Osteocyte (in vitro differentiated cells): ENCODE results near the gene LRRC8A. TPM values are rescaled to one million over a fixed set of nuclear protein-coding genes. Genes with fewer than 3 reads are reported as not detected.
A peak's percentile ranks its signal among the peaks of the same experiment; 100 is the strongest.
"Not testable (repeated sequence)": the region's sequence is repeated elsewhere in the genome, so short reads cannot be mapped to it uniquely, and the experiment has no call there.

Source experiments
- DNase-seq: peaks from one replicate; pipeline ENCODE4 v3.0.0; 2021; ENCODE audit warnings: mixed read lengths; ENCODE audit not compliant: unreplicated experiment; ENCODE audit errors: extremely low spot score
- H3K27ac Mint-ChIP-seq: one replicate; pipeline ENCODE4 v1.8.0; 2021; ENCODE audit warnings: mild to moderate bottlenecking, mixed read lengths; ENCODE audit not compliant: unreplicated experiment
- H3K27me3 Mint-ChIP-seq: one replicate; pipeline ENCODE4 v1.8.0; 2021; ENCODE audit warnings: mixed read lengths; ENCODE audit not compliant: unreplicated experiment
- H3K36me3 Mint-ChIP-seq: one replicate; pipeline ENCODE4 v1.8.0; 2021; ENCODE audit warnings: mixed read lengths; ENCODE audit not compliant: unreplicated experiment
- H3K4me1 Mint-ChIP-seq: one replicate; pipeline ENCODE4 v1.8.0; 2021; ENCODE audit warnings: mixed read lengths; ENCODE audit not compliant: unreplicated experiment
- H3K4me3 Mint-ChIP-seq: one replicate; pipeline ENCODE4 v1.8.0; 2021; ENCODE audit warnings: mild to moderate bottlenecking, moderate library complexity, mixed read lengths; ENCODE audit not compliant: unreplicated experiment
- H3K9me3 Mint-ChIP-seq: one replicate; pipeline ENCODE4 v1.8.0; 2021; ENCODE audit warnings: mixed read lengths; ENCODE audit not compliant: unreplicated experiment
- CTCF ChIP-seq: fragments of 200-600 bp; sonication (generic); IDR thresholded peaks from 2 replicates; pipeline ENCODE4 v1.5.0; 2021; ENCODE audit warnings: antibody characterized with exemption, mild to moderate bottlenecking, moderate library complexity
- total RNA-seq: library from RNA; stranded (reverse); gene quantifications from 2 replicates; pipeline ENCODE4 v1.2.1, GENCODE V29; 2021

LRRC8A gene
- total RNA-seq, 1 donor from 2014 or later: 42.8 TPM

GRCh38 chr9:128846680-128847030, 35.3 kb upstream of the LRRC8A start:
- peaks cover 11% of the 10 kb centered on the region for H3K36me3 Mint-ChIP-seq
- no peak for TF ChIP-seq CTCF
- no peak for DNase-seq
- peaks cover 8% of the 10 kb centered on the region for H3K9me3 Mint-ChIP-seq
- H3K27me3 Mint-ChIP-seq: no peaks in the 10 kb centered on the region
- H3K4me3 Mint-ChIP-seq: no peak overlapping the region
- peaks cover 15% of the 10 kb centered on the region for H3K4me1 Mint-ChIP-seq
- H3K27ac Mint-ChIP-seq: no peak overlapping the region

- Mint-ChIP-seq H3K4me3 (no peak overlapping the region), H3K27me3 (no peaks in the 10 kb centered on the region), H3K27ac (no peak overlapping the region), H3K4me1 (peaks cover 15% of the 10 kb centered on the region), H3K36me3 (peaks cover 7% of the 10 kb centered on the region), H3K9me3 (peaks cover 8% of the 10 kb centered on the region)
- DNase-seq: no peak
- no peak for TF ChIP-seq CTCF
These were observed 34.1 kb upstream of the LRRC8A start for GRCh38 chr9:128847803-128848202.

GRCh38 chr9:128851024-128851423, 30.9 kb upstream of the LRRC8A start:
- not testable (repeated sequence) for DNase-seq, H3K4me3 Mint-ChIP-seq, H3K27me3 Mint-ChIP-seq, H3K9me3 Mint-ChIP-seq, H3K27ac Mint-ChIP-seq, H3K36me3 Mint-ChIP-seq, H3K4me1 Mint-ChIP-seq

- not testable (repeated sequence) for DNase-seq, H3K4me1 Mint-ChIP-seq, H3K27me3 Mint-ChIP-seq, H3K36me3 Mint-ChIP-seq, H3K27ac Mint-ChIP-seq, H3K4me3 Mint-ChIP-seq, H3K9me3 Mint-ChIP-seq
- TF ChIP-seq CTCF: peak; percentile 72
These were observed 29.9 kb upstream of the LRRC8A start for GRCh38 chr9:128851779-128852600.

- H3K27ac Mint-ChIP-seq, H3K27me3 Mint-ChIP-seq, DNase-seq, H3K36me3 Mint-ChIP-seq, H3K9me3 Mint-ChIP-seq, H3K4me1 Mint-ChIP-seq, H3K4me3 Mint-ChIP-seq: not testable (repeated sequence)
These were observed 29.3 kb upstream of the LRRC8A start for GRCh38 chr9:128852646-128853045.

- not testable (repeated sequence) for H3K9me3 Mint-ChIP-seq, H3K27ac Mint-ChIP-seq, H3K27me3 Mint-ChIP-seq, DNase-seq, H3K4me3 Mint-ChIP-seq, H3K36me3 Mint-ChIP-seq, H3K4me1 Mint-ChIP-seq
These were observed 27.5 kb upstream of the LRRC8A start for GRCh38 chr9:128854454-128854853.

- DNase-seq, H3K27me3 Mint-ChIP-seq, H3K4me1 Mint-ChIP-seq, H3K4me3 Mint-ChIP-seq, H3K27ac Mint-ChIP-seq, H3K36me3 Mint-ChIP-seq, H3K9me3 Mint-ChIP-seq: not testable (repeated sequence)
These were observed 23.5 kb upstream of the LRRC8A start for GRCh38 chr9:128858476-128858875.
